ENCODE results near the gene SEZ6L.

GRCh38 chr22:26127556-26127955, 41.7 kb upstream of the SEZ6L start:
- TF ChIP-seq CTCF (IDR thresholded peaks at IDR 0.05), result no peak
- no peak for TF ChIP-seq POLR2A (IDR thresholded peaks at IDR 0.05)
